ENCODE results near the gene CTSA. TPM values are rescaled to one million over a fixed set of nuclear protein-coding genes. Genes with fewer than 3 reads are reported as not detected.

CTSA gene
- total and polyA plus RNA-seq, 2 of the 4 experiments (the other 2 are of a cell fraction) = 19.0 to 312 TPM

DNA sequence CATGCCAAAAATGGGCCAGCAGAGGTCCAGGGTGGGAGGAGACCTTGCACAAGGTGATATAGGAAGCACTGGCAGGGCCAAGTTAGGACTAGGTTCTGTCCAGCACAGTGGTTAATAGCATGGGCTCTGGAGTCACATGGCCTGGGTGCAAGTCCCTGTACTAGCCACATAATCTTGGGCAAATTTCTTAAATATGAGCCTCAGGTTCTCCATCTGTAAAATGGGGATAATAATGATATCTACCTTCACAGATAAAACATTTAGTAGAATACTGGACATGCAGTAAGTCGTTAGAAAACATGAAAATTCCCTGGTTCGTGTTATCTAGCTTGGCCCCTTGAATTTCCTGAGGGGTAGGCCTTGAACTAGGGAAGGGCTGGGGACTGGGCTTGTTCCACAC, 6.2 kb downstream of the CTSA start:
- Histone ChIP-seq H3K36me3 (ENCODE audit: control insufficient read depth, insufficient read depth, low read length) (peaks cover 64% of the 10 kb centered on the region), H3K4me2 (ENCODE audit: low read depth, low read length) (no peak overlapping the region), H3K23ac (ENCODE audit: low read depth, low read length) (no peak overlapping the region), H3K4me1 (ENCODE audit: control insufficient read depth, insufficient read depth, low read length) (peaks cover 1% of the 10 kb centered on the region; the same call in 1 of the 2 replicates), H3K4me3 (ENCODE audit: insufficient read depth, low read depth, low read length) (no peak overlapping the region), H2BK15ac (ENCODE audit: low read depth, low read length) (no peak overlapping the region), H2BK20ac (ENCODE audit: low read depth, low read length) (no peak overlapping the region), H3K18ac (ENCODE audit: low read depth, low read length) (no peak overlapping the region), H3K4ac (ENCODE audit: low read depth, low read length) (no peak overlapping the region), H2AK9ac (replicated peaks; ENCODE audit: low read depth, low read length, poor library complexity) (peak overlapping the region; percentile 24), H3K27ac (ENCODE audit: insufficient read depth, low read length) (no peak overlapping the region), H3K56ac (ENCODE audit: extremely low read depth, insufficient read depth, low read length) (no peak overlapping the region), H3K9me3 (ENCODE audit: control insufficient read depth, insufficient read depth, low read length) (no peaks in the 10 kb centered on the region), H3K9me1 (ENCODE audit: insufficient read depth, low read length) (0 out of 2 replicates have a peak, but pooled peaks cover 2% of the 10 kb centered on the region), H3K79me1 (ENCODE audit: low read depth in 1 of 2, low read length in 2 of 2) (peaks cover 10 to 26% of the 10 kb centered on the region in 2 experiments), H4K8ac (ENCODE audit: low read depth in 2 of 2, low read length in 2 of 2) (no peak overlapping the region), H2BK5ac (ENCODE audit: low read depth, low read length, poor library complexity, severe bottlenecking) (no peak overlapping the region), H2AK5ac (ENCODE audit: low read depth, low read length) (no peak overlapping the region), H2BK120ac (ENCODE audit: low read depth, low read length) (no peak overlapping the region), H3K14ac (replicated peaks; ENCODE audit: low read depth, low read length) (no peak overlapping the region), H2AFZ (replicated peaks; ENCODE audit: low read length, poor library complexity) (no peak overlapping the region), H3K9ac (ENCODE audit: low read depth, low read length) (no peak overlapping the region), H3K27me3 (ENCODE audit: control insufficient read depth, insufficient read depth, low read length) (no peaks in the 10 kb centered on the region), H4K20me1 (ENCODE audit: insufficient read depth, low read length) (0 out of 2 replicates have a peak, but pooled peaks cover 5% of the 10 kb centered on the region), H4K5ac (ENCODE audit: low read depth, low read length) (no peak overlapping the region), H4K91ac (ENCODE audit: insufficient read depth, low read depth, low read length) (no peak overlapping the region)
- no CpG with 5 or more reads among the region's 2 CpGs for WGBS, 2 experiments (ENCODE audit: extremely low coverage in 2 of 2, insufficient read length in 1 of 2)
- ChIA-PET POLR2A (ENCODE audit: unreplicated experiment) (interaction anchor here (1.1 kb wide), 1 partner anchor 8 kb away, joined by 6 read pairs; no protein-coding TSS in a partner anchor), CTCF (no interaction called here)
- TF ChIP-seq BHLHE40 (IDR thresholded peaks at IDR 0.05; ENCODE audit: low read depth, low read length) (no peak), SMC3 (IDR thresholded peaks at IDR 0.05; ENCODE audit: low read depth, low read length) (no peak), RAD21 (IDR thresholded peaks at IDR 0.05; ENCODE audit: low read length) (no peak), MXI1 (IDR thresholded peaks at IDR 0.05; ENCODE audit: borderline replicate concordance, low read depth, low read length) (no peak), CEBPB (IDR thresholded peaks at IDR 0.05; ENCODE audit: low read depth, low read length) (no peak), RFX5 (IDR thresholded peaks at IDR 0.05; ENCODE audit: low read depth, low read length) (no peak), NFE2L2 (IDR thresholded peaks at IDR 0.05; ENCODE audit: low read depth, low read length) (no peak), POLR2A (IDR thresholded peaks at IDR 0.05; ENCODE audit: low read depth, low read length) (no peak), FOS (IDR thresholded peaks at IDR 0.05; ENCODE audit: low read depth, low read length) (no peak), CHD1 (IDR thresholded peaks at IDR 0.05; ENCODE audit: low read depth, low read length) (no peak), MAZ (IDR thresholded peaks at IDR 0.05; ENCODE audit: borderline replicate concordance, low read depth, low read length) (no peak), RCOR1 (IDR thresholded peaks at IDR 0.05; ENCODE audit: insufficient replicate concordance, low read length) (no peak), MAFK (IDR thresholded peaks at IDR 0.05; ENCODE audit: low read depth, low read length) (no peak)
- TF ChIP-seq, protein P1, sequence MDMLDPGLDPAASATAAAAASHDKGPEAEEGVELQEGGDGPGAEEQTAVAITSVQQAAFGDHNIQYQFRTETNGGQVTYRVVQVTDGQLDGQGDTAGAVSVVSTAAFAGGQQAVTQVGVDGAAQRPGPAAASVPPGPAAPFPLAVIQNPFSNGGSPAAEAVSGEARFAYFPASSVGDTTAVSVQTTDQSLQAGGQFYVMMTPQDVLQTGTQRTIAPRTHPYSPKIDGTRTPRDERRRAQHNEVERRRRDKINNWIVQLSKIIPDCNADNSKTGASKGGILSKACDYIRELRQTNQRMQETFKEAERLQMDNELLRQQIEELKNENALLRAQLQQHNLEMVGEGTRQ (IDR thresholded peaks at IDR 0.05; ENCODE audit: low read depth, low read length) = no peak
- TF ChIP-seq, protein P2, sequence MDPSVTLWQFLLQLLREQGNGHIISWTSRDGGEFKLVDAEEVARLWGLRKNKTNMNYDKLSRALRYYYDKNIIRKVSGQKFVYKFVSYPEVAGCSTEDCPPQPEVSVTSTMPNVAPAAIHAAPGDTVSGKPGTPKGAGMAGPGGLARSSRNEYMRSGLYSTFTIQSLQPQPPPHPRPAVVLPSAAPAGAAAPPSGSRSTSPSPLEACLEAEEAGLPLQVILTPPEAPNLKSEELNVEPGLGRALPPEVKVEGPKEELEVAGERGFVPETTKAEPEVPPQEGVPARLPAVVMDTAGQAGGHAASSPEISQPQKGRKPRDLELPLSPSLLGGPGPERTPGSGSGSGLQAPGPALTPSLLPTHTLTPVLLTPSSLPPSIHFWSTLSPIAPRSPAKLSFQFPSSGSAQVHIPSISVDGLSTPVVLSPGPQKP (IDR thresholded peaks at IDR 0.05; ENCODE audit: borderline replicate concordance, low read depth, low read length) = no peak
- TF ChIP-seq, protein P3, sequence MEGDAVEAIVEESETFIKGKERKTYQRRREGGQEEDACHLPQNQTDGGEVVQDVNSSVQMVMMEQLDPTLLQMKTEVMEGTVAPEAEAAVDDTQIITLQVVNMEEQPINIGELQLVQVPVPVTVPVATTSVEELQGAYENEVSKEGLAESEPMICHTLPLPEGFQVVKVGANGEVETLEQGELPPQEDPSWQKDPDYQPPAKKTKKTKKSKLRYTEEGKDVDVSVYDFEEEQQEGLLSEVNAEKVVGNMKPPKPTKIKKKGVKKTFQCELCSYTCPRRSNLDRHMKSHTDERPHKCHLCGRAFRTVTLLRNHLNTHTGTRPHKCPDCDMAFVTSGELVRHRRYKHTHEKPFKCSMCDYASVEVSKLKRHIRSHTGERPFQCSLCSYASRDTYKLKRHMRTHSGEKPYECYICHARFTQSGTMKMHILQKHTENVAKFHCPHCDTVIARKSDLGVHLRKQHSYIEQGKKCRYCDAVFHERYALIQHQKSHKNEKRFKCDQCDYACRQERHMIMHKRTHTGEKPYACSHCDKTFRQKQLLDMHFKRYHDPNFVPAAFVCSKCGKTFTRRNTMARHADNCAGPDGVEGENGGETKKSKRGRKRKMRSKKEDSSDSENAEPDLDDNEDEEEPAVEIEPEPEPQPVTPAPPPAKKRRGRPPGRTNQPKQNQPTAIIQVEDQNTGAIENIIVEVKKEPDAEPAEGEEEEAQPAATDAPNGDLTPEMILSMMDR (conservative IDR thresholded peaks at IDR 0.05; ENCODE audit: low read depth, low read length) = no peak
- ATAC-seq (ENCODE audit: low read depth) = no peak
- no TSS peak for BruUV-seq (replicated peaks)
- in situ Hi-C loops (cut with MboI; ENCODE audit: low sequenced_read_pairs) (no loop called here), intact Hi-C loops (cut with micrococcal nuclease) (no loop called here), dilution Hi-C loops (cut with HindIII; ENCODE audit: low sequenced_read_pairs, unreplicated experiment) (no loop called here)
- DNase-seq = no peak
